ENCODE measurements around the gene ABCA8.

The ABCA8 gene

GRCh38 chr17:68868708-68869107 lies 86.5 kb downstream of the ABCA8 start:
- Mint-ChIP-seq H3K4me3 (no peak overlapping the region), H3K27ac (no peak overlapping the region), H3K27me3 (no peaks in the 10 kb centered on the region), H3K4me1 (no peaks in the 10 kb centered on the region), H3K36me3 (no peaks in the 10 kb centered on the region), H3K9me3 (no peaks in the 10 kb centered on the region)
- DNase-seq = no peak
- CTCF ChIA-PET = no interaction called here

GRCh38 chr17:68867759-68868516 lies 87.3 kb downstream of the ABCA8 start:
- Mint-ChIP-seq H3K4me3 (no peak overlapping the region), H3K27me3 (no peaks in the 10 kb centered on the region), H3K4me1 (no peaks in the 10 kb centered on the region), H3K36me3 (no peaks in the 10 kb centered on the region), H3K9me3 (no peaks in the 10 kb centered on the region), H3K27ac (no peak overlapping the region)
- no peak for DNase-seq
- CTCF ChIA-PET = no interaction called here

- DNase-seq = no peak
- Mint-ChIP-seq H3K27me3 (no peaks in the 10 kb centered on the region), H3K9me3 (no peaks in the 10 kb centered on the region), H3K4me3 (no peak overlapping the region), H3K36me3 (no peaks in the 10 kb centered on the region), H3K27ac (no peak overlapping the region), H3K4me1 (no peaks in the 10 kb centered on the region)
- CTCF ChIA-PET = no interaction called here
Observed at GRCh38 chr17:68865584-68865983, 89.6 kb downstream of the ABCA8 start.

GRCh38 chr17:68863091-68863652 lies 92.0 kb downstream of the ABCA8 start:
- CTCF ChIA-PET = no interaction called here
- no peaks in the 10 kb centered on the region for H3K27me3 Mint-ChIP-seq
- H3K27ac Mint-ChIP-seq = no peak overlapping the region
- no peak overlapping the region for H3K4me3 Mint-ChIP-seq
- H3K4me1 Mint-ChIP-seq = no peaks in the 10 kb centered on the region
- no peaks in the 10 kb centered on the region for H3K36me3 Mint-ChIP-seq
- DNase-seq = no peak
- no peaks in the 10 kb centered on the region for H3K9me3 Mint-ChIP-seq

- Mint-ChIP-seq H3K27me3 (no peaks in the 10 kb centered on the region), H3K27ac (no peak overlapping the region), H3K4me3 (no peak overlapping the region), H3K4me1 (no peaks in the 10 kb centered on the region), H3K36me3 (no peaks in the 10 kb centered on the region), H3K9me3 (no peaks in the 10 kb centered on the region)
- no peak for DNase-seq
- CTCF ChIA-PET = no interaction called here
Observed at GRCh38 chr17:68861602-68862001, 93.6 kb downstream of the ABCA8 start.

- Mint-ChIP-seq H3K27ac (no peak overlapping the region), H3K4me3 (no peak overlapping the region), H3K9me3 (no peaks in the 10 kb centered on the region), H3K27me3 (no peaks in the 10 kb centered on the region), H3K36me3 (no peaks in the 10 kb centered on the region), H3K4me1 (no peaks in the 10 kb centered on the region)
- no peak for DNase-seq
- CTCF ChIA-PET = no interaction called here
Observed at GRCh38 chr17:68860941-68861340, 94.3 kb downstream of the ABCA8 start.

- CTCF ChIA-PET = no interaction called here
- no peak for DNase-seq
- Mint-ChIP-seq H3K27me3 (no peaks in the 10 kb centered on the region), H3K4me3 (no peak overlapping the region), H3K27ac (no peak overlapping the region), H3K36me3 (no peaks in the 10 kb centered on the region), H3K4me1 (no peaks in the 10 kb centered on the region), H3K9me3 (no peaks in the 10 kb centered on the region)
Observed at GRCh38 chr17:68854452-68854851, 100.7 kb downstream of the ABCA8 start.

- no peaks in the 10 kb centered on the region for H3K36me3 Mint-ChIP-seq
- no peak overlapping the region for H3K27ac Mint-ChIP-seq
- no peak for DNase-seq
- CTCF ChIA-PET = no interaction called here
- no peaks in the 10 kb centered on the region for H3K9me3 Mint-ChIP-seq
- no peak overlapping the region for H3K4me3 Mint-ChIP-seq
- no peaks in the 10 kb centered on the region for H3K4me1 Mint-ChIP-seq
- no peaks in the 10 kb centered on the region for H3K27me3 Mint-ChIP-seq
Observed at GRCh38 chr17:68853439-68853838, 101.8 kb downstream of the ABCA8 start.

- H3K4me3 Mint-ChIP-seq = no peak overlapping the region
- H3K27ac Mint-ChIP-seq = no peak overlapping the region
- no peak for DNase-seq
- no peaks in the 10 kb centered on the region for H3K27me3 Mint-ChIP-seq
- no peaks in the 10 kb centered on the region for H3K36me3 Mint-ChIP-seq
- CTCF ChIA-PET = no interaction called here
- H3K4me1 Mint-ChIP-seq = no peaks in the 10 kb centered on the region
- no peaks in the 10 kb centered on the region for H3K9me3 Mint-ChIP-seq
Observed at GRCh38 chr17:68853036-68853435, 102.2 kb downstream of the ABCA8 start.

GRCh38 chr17:68851890-68852289 lies 103.3 kb downstream of the ABCA8 start:
- H3K4me3 Mint-ChIP-seq = no peak overlapping the region
- no peaks in the 10 kb centered on the region for H3K27me3 Mint-ChIP-seq
- H3K4me1 Mint-ChIP-seq = no peaks in the 10 kb centered on the region
- DNase-seq = no peak
- no peak overlapping the region for H3K27ac Mint-ChIP-seq
- CTCF ChIA-PET = no interaction called here
- H3K9me3 Mint-ChIP-seq = no peaks in the 10 kb centered on the region
- H3K36me3 Mint-ChIP-seq = no peaks in the 10 kb centered on the region

- Mint-ChIP-seq H3K27me3 (no peaks in the 10 kb centered on the region), H3K4me3 (no peak overlapping the region), H3K9me3 (no peaks in the 10 kb centered on the region), H3K36me3 (no peaks in the 10 kb centered on the region), H3K27ac (no peak overlapping the region), H3K4me1 (no peaks in the 10 kb centered on the region)
- no peak for DNase-seq
- CTCF ChIA-PET = no interaction called here
Observed at GRCh38 chr17:68850749-68851510, 104.3 kb downstream of the ABCA8 start.

- no peaks in the 10 kb centered on the region for H3K9me3 Mint-ChIP-seq
- H3K36me3 Mint-ChIP-seq = no peaks in the 10 kb centered on the region
- no peak for DNase-seq
- no peaks in the 10 kb centered on the region for H3K27me3 Mint-ChIP-seq
- CTCF ChIA-PET = no interaction called here
- H3K4me1 Mint-ChIP-seq = no peaks in the 10 kb centered on the region
- H3K4me3 Mint-ChIP-seq = no peak overlapping the region
- no peak overlapping the region for H3K27ac Mint-ChIP-seq
Observed at GRCh38 chr17:68849673-68850610, 105.2 kb downstream of the ABCA8 start.

GRCh38 chr17:68847711-68848110 lies 107.5 kb downstream of the ABCA8 start:
- H3K4me3 Mint-ChIP-seq = no peak overlapping the region
- CTCF ChIA-PET = no interaction called here

GRCh38 chr17:68843522-68843921 lies 111.7 kb downstream of the ABCA8 start:
- peaks cover 4% of the 10 kb centered on the region for H3K27me3 Mint-ChIP-seq
- no peaks in the 10 kb centered on the region for H3K9me3 Mint-ChIP-seq
- CTCF ChIA-PET = no interaction called here
- H3K4me3 Mint-ChIP-seq = no peak overlapping the region
- DNase-seq = no peak
- no peaks in the 10 kb centered on the region for H3K4me1 Mint-ChIP-seq
- H3K27ac Mint-ChIP-seq = no peak overlapping the region
- no peaks in the 10 kb centered on the region for H3K36me3 Mint-ChIP-seq

More at GRCh38 chr17:68847711-68848110, 107.5 kb downstream of the ABCA8 start:
- Mint-ChIP-seq H3K36me3 (no peaks in the 10 kb centered on the region), H3K9me3 (no peaks in the 10 kb centered on the region), H3K27me3 (no peaks in the 10 kb centered on the region), H3K27ac (no peak overlapping the region), H3K4me1 (no peaks in the 10 kb centered on the region)
- DNase-seq = no peak
